GM12878 (cell line): ENCODE data around the gene ADM2. TPM values are rescaled to one million over a fixed set of nuclear protein-coding genes. Genes with fewer than 3 reads are reported as not detected.
"Not testable (repeated sequence)": the region's sequence is repeated elsewhere in the genome, so short reads cannot be mapped to it uniquely, and the experiment has no call there.

Experiments
- ATAC-seq: fragments of 200-7000 bp; cut with Tn5 transposase; 3 replicates; pipeline ENCODE4 v1.9.1; 2020; ENCODE audit warnings: mild to moderate bottlenecking, moderate library complexity
- BruUV-seq: library from RNA; stranded (reverse); fragments of 400-500 nt; replicated peaks from 2 replicates; lab custom pipeline; 2021; lab: Mats Ljungman, UMichigan
- CTCF ChIA-PET: fragments of 300-600 bp; sonication (Branson Sonifier 250); formaldehyde crosslinking; extraction: SDS; loops from one replicate; lab custom pipeline; 2021; ENCODE audit warnings: inconsistent platforms; lab: Yijun Ruan, JAX
- POLR2A ChIA-PET: fragments of 350-600 bp; formaldehyde crosslinking; extraction: SDS; loops from one replicate; lab custom pipeline; 2021; ENCODE audit warnings: inconsistent platforms; lab: Charles Lee
- RAD21 ChIA-PET: fragments of 300-600 bp; sonication (Branson Sonifier 250); formaldehyde crosslinking; loops from one replicate; lab custom pipeline; 2023; ENCODE audit warnings: antibody characterized with exemption; ENCODE audit not compliant: unreplicated experiment; lab: Charles Lee
- SMC1A ChIA-PET: fragments of 300-600 bp; sonication (Branson Sonifier 250); formaldehyde crosslinking; loops from one replicate; lab custom pipeline; 2023; ENCODE audit not compliant: unreplicated experiment, uncharacterized antibody; lab: Charles Lee
- DNase-seq: peaks from one replicate; pipeline ENCODE4 v3.0.0-alpha.2; 2011; ENCODE audit warnings: low read depth, low spot score
- FAIRE-seq: peaks from 3 replicates; lab custom pipeline; 2011; peaks lifted over from hg19 to GRCh38; lab: Jason Lieb, UNC
- H2AFZ ChIP-seq: 2 replicates; pipeline ENCODE4 v1.6.0; 2011; ENCODE audit warnings: low read depth, low read length, control low read depth; ENCODE audit not compliant: control insufficient read depth
- H3K27ac ChIP-seq: 2 replicates; pipeline ENCODE4 v1.5.1; 2011; ENCODE audit warnings: control low read depth; ENCODE audit not compliant: control insufficient read depth, insufficient read depth
- H3K27me3 ChIP-seq, 2 experiments: replicated peaks in 1 of 2; 2 replicates each; pipeline versions ENCODE4 v1.6.0 to v1.6.1; 2011; ENCODE audit warnings: low read length in 1 of 2; ENCODE audit not compliant: control insufficient read depth in 2 of 2, insufficient read depth in 2 of 2
- H3K36me3 ChIP-seq, 2 experiments: 2 replicates each; pipeline ENCODE4 v1.5.1; 2011; ENCODE audit warnings: low read length in 1 of 2; ENCODE audit not compliant: control insufficient read depth in 2 of 2, insufficient read depth in 2 of 2
- H3K4me1 ChIP-seq: 2 replicates; pipeline ENCODE4 v1.6.1; 2011; ENCODE audit warnings: mild to moderate bottlenecking, low read length, moderate library complexity, mixed read lengths; ENCODE audit not compliant: control insufficient read depth, insufficient read depth
- H3K4me2 ChIP-seq: 2 replicates; pipeline ENCODE4 v1.6.0; 2011; ENCODE audit warnings: control low read depth; ENCODE audit not compliant: control insufficient read depth, insufficient read depth
- H3K4me3 ChIP-seq: fragments of 200-600 bp; sonication (generic); 2 replicates; pipeline ENCODE4 v1.5.1; 2016
- H3K79me2 ChIP-seq: 2 replicates; pipeline ENCODE4 v1.6.0; 2011; ENCODE audit warnings: low read length; ENCODE audit not compliant: control insufficient read depth, insufficient read depth
- H3K9ac ChIP-seq: 2 replicates; pipeline ENCODE4 v1.8.0; 2011; ENCODE audit warnings: low read length, control low read depth, mixed read lengths; ENCODE audit not compliant: control insufficient read depth, insufficient read depth
- H3K9me3 ChIP-seq: replicated peaks from 3 replicates; pipeline ENCODE4 v1.5.1; 2011; ENCODE audit warnings: mild to moderate bottlenecking, low read length; ENCODE audit not compliant: control insufficient read depth, insufficient read depth
- H4K20me1 ChIP-seq: 2 replicates; pipeline ENCODE4 v1.6.0; 2011; ENCODE audit not compliant: control insufficient read depth, insufficient read depth
- CBX3 ChIP-seq: fragments of 200-600 bp; sonication (generic); IDR thresholded peaks from 2 replicates; pipeline ENCODE4 v1.6.1; 2016; ENCODE audit warnings: low read depth, borderline replicate concordance
- CEBPB ChIP-seq, 2 experiments: fragments of 150-350 bp in 1 of 2; IDR thresholded peaks; 2 replicates each; pipeline ENCODE4 v1.6.1; 2012 to 2014; ENCODE audit warnings: low read depth in 2 of 2, low read length in 2 of 2, borderline replicate concordance in 1 of 2, inconsistent platforms in 1 of 2
- KLF5 ChIP-seq: fragments of 450-650 bp; IDR thresholded peaks from 2 replicates; pipeline ENCODE4 v1.6.1; 2014; ENCODE audit warnings: mild to moderate bottlenecking; ENCODE audit not compliant: partially characterized antibody
- MEF2B ChIP-seq: fragments of 450-650 bp; IDR thresholded peaks from 2 replicates; pipeline ENCODE4 v1.6.1; 2018; ENCODE audit warnings: mild to moderate bottlenecking, moderate library complexity; ENCODE audit not compliant: partially characterized antibody, poor library complexity, severe bottlenecking
- POLR2AphosphoS2 ChIP-seq: IDR thresholded peaks from 2 replicates; pipeline ENCODE4 v1.6.1; 2011; ENCODE audit warnings: low read depth, mild to moderate bottlenecking, low read length, improper control_type of control experiment, moderate library complexity
- POLR2AphosphoS5 ChIP-seq: IDR thresholded peaks from 2 replicates; pipeline ENCODE4 v1.6.1; 2011; ENCODE audit warnings: mild to moderate bottlenecking, low read length, inconsistent platforms
- RAD21 ChIP-seq: IDR thresholded peaks from 2 replicates; pipeline ENCODE4 v1.6.1; 2011; ENCODE audit warnings: mild to moderate bottlenecking, low read depth, low read length, moderate library complexity; ENCODE audit not compliant: insufficient read depth
- SIX5 ChIP-seq: IDR thresholded peaks from 2 replicates; pipeline ENCODE4 v1.6.1; 2011; ENCODE audit warnings: mild to moderate bottlenecking, low read depth, low read length, moderate library complexity; ENCODE audit not compliant: severe bottlenecking
- SUZ12 ChIP-seq: fragments of 200-600 bp; sonication (generic); IDR thresholded peaks from one replicate; pipeline ENCODE4 v1.6.1; 2018; ENCODE audit warnings: antibody characterized with exemption, mild to moderate bottlenecking; ENCODE audit not compliant: unreplicated experiment
- TARDBP ChIP-seq: IDR thresholded peaks from 2 replicates; pipeline ENCODE4 v1.6.1; 2016; ENCODE audit warnings: borderline replicate concordance
- WGBS: methylation state at CpG from one replicate; pipeline ENCODE4 v1.1.6; 2016; ENCODE audit warnings: low lambda C conversion rate; ENCODE audit not compliant: insufficient replicate concordance, insufficient coverage; ENCODE audit errors: missing lambda C conversion rate; 5-methylcytosine and 5-hydroxymethylcytosine counted together
- in situ Hi-C: fragments of 300-500 bp; cut with MboI; formaldehyde crosslinking; loops from 9 replicates; pipeline ENCODE4 v1.14.3; 2018; ENCODE audit warnings: mixed read lengths
- intact Hi-C: fragments of 100-400 bp; cut with micrococcal nuclease; formaldehyde crosslinking; loops from one replicate; pipeline ENCODE4 v1.14.2; 2022; ENCODE audit not compliant: unreplicated experiment
- polyA plus RNA-seq, 11 experiments: library from polyadenylated mRNA; depleted of rRNA in 4 of 11; unstranded in 6 of 11; stranded (reverse) in 5 of 11; fragments of >200 nt; fragmentation: Nextera tagmentation in 4 of 11; fragmentation: Illumina TruSeq in 1 of 11; extraction: Ambion mirVana in 4 of 11; extraction: Trizol in 1 of 11; gene quantifications; 1 replicate in 1 of 11; 2 replicates in 10 of 11; pipeline versions ENCODE4 v1.2.1 to v1.2.3, GENCODE V29; 2011 to 2016; ENCODE audit warnings: inconsistent platforms in 2 of 11, missing spikeins in 2 of 11, low read depth in 1 of 11
- total RNA-seq, 4 experiments: library from RNA; depleted of rRNA in 3 of 4; stranded (reverse); fragments of >200 nt in 3 of 4; fragmentation: Illumina TruSeq in 1 of 4; extraction: Trizol in 1 of 4; gene quantifications; 2 replicates each; pipeline versions ENCODE4 v1.2.1 to v1.2.3, GENCODE V29; 2013 to 2021
- TF ChIP-seq, protein P1 (sequence below): IDR thresholded peaks from 2 replicates; pipeline ENCODE4 v1.6.1; 2011; ENCODE audit warnings: mild to moderate bottlenecking, low read depth, low read length, moderate library complexity; ENCODE audit not compliant: insufficient replicate concordance
- TF ChIP-seq, protein P2 (sequence below): fragments of 450-650 bp; conservative IDR thresholded peaks from 2 replicates; pipeline ENCODE4 v1.6.1; 2017; ENCODE audit warnings: mild to moderate bottlenecking, moderate library complexity

The ADM2 gene
- total and polyA plus RNA-seq, 10 of the 15 experiments (the other 5 are each of a cell fraction or from before 2014, with no cell fraction given) = 0.02 to 0.33 (median 0.12) TPM; not detected in 2

DNA sequence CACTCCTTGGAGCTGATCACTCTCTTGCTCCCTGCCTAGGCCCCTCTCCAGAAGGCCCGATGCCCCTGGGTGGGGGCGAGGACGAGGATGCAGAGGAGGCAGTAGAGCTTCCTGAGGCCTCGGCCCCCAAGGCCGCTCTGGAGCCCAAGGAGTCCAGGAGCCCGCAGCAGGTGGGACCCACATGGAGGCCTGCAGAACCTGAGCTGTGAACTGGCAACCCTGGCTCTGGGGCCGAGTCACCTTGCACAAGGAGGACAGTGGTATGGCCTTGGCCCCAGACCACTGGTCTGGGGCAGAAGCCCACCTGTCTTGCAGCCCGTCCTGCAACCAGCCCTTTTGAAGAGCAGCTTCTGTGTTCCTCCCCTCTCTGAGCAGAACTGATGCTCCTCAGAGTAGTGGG, 37.8 kb downstream of the ADM2 start (continued):
- TF ChIP-seq SIX5 = no peak

DNA sequence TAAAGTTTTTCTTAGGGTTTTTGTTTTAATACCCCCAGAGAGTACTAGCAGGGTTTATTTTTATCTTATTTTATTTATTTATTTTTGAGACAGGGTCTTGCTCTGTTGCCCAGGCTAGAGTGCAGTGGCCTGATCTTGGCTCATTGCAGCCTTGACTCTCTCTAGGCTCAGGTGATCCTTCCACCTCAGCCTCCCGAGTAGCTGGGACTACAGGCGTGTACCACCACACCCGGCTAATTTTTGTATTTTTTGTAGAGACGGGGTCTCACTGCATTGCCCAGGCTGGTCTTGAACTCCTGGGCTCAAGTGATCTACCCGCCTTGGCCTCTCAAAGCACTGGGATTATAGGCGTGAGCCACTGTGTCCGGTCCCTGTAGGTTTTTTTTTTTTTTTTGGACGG, 38.8 kb downstream of the ADM2 start:
- DNase-seq, H3K4me3 ChIP-seq, intact Hi-C loops, in situ Hi-C loops, H2AFZ ChIP-seq, POLR2A ChIA-PET, H3K9me3 ChIP-seq, H3K9ac ChIP-seq, H3K4me2 ChIP-seq, SMC1A ChIA-PET, H3K27me3 ChIP-seq, FAIRE-seq, RAD21 ChIA-PET, H4K20me1 ChIP-seq, CTCF ChIA-PET, ATAC-seq, H3K27ac ChIP-seq, H3K4me1 ChIP-seq, BruUV-seq: not testable (repeated sequence)
- peaks cover 16% of the 10 kb centered on the region for H3K79me2 ChIP-seq
- WGBS = 93% methylated on average over 8 of the region's 8 CpGs
- peaks cover 5 to 53% of the 10 kb centered on the region in 2 experiments; a peak in 3 of 4 replicates for H3K36me3 ChIP-seq

DNA sequence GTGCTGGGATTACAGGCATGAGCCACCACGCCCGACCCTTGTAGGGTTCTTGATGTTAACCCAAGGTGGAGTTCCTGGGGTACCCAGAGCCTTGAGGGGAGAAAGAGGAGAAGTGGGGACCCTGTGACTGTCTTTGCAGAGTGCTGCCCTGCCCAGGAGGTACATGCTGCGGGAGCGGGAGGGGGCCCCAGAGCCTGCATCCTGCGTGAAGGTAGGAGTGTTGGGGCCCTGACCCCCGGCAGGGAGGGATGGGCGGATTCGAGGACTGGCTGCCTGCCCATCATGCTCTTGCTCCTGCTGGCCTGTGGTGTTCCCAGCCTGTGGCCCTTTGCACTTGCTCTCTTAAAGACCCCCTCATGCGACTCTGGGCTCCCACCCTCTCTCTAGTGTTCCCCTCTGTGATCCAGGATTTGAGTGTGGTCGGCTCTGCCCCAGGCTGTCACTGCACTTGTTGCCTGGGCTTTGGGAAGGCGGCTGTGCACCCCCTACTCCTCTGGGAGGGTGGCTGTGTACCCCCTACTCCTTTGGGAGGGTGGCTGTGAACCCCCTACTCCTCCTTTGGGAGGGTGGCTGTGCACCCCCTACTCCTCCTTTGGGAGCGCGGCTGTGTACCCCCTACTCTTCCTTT, 39.6 kb downstream of the ADM2 start:
- intact Hi-C loops (no loop called here), in situ Hi-C loops (no loop called here)
- RAD21 ChIA-PET = no interaction called here
- H3K4me2 ChIP-seq = no peak overlapping the region
- no peak overlapping the region for H3K27ac ChIP-seq
- H3K27me3 ChIP-seq = no peaks in the 10 kb centered on the region
- no peak overlapping the region for H3K9ac ChIP-seq
- H3K36me3 ChIP-seq = peaks cover 5 to 53% of the 10 kb centered on the region in 2 experiments; a peak in 3 of 4 replicates
- H3K9me3 ChIP-seq = no peaks in the 10 kb centered on the region
- H3K4me3 ChIP-seq = no peak overlapping the region
- ATAC-seq (no peak), FAIRE-seq (no peak), DNase-seq (no peak)
- POLR2A ChIA-PET = no interaction called here
- SMC1A ChIA-PET = no interaction called here
- BruUV-seq = no TSS peak
- H3K4me1 ChIP-seq = peaks cover 4% of the 10 kb centered on the region; the same call in 1 of the 2 replicates
- H3K79me2 ChIP-seq = peaks cover 18% of the 10 kb centered on the region
- no peaks in the 10 kb centered on the region for H4K20me1 ChIP-seq
- CTCF ChIA-PET = no interaction called here
- no peak overlapping the region for H2AFZ ChIP-seq
- 92% methylated on average over 10 of the region's 13 CpGs for WGBS
- TF ChIP-seq MEF2B (no peak), KLF5 (no peak), POLR2AphosphoS2 (no peak), CEBPB (IDR thresholded peaks at IDR 0.05; ENCODE audit: borderline replicate concordance in 1 of 2, low read depth in 2 of 2, low read length in 2 of 2) (no peak), CBX3 (no peak), RAD21 (no peak), TARDBP (no peak), POLR2AphosphoS5 (no peak), SUZ12 (no peak)
- TF ChIP-seq, protein P1, sequence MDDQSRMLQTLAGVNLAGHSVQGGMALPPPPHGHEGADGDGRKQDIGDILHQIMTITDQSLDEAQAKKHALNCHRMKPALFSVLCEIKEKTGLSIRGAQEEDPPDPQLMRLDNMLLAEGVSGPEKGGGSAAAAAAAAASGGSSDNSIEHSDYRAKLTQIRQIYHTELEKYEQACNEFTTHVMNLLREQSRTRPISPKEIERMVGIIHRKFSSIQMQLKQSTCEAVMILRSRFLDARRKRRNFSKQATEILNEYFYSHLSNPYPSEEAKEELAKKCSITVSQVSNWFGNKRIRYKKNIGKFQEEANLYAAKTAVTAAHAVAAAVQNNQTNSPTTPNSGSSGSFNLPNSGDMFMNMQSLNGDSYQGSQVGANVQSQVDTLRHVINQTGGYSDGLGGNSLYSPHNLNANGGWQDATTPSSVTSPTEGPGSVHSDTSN = no peak
- TF ChIP-seq, protein P2, sequence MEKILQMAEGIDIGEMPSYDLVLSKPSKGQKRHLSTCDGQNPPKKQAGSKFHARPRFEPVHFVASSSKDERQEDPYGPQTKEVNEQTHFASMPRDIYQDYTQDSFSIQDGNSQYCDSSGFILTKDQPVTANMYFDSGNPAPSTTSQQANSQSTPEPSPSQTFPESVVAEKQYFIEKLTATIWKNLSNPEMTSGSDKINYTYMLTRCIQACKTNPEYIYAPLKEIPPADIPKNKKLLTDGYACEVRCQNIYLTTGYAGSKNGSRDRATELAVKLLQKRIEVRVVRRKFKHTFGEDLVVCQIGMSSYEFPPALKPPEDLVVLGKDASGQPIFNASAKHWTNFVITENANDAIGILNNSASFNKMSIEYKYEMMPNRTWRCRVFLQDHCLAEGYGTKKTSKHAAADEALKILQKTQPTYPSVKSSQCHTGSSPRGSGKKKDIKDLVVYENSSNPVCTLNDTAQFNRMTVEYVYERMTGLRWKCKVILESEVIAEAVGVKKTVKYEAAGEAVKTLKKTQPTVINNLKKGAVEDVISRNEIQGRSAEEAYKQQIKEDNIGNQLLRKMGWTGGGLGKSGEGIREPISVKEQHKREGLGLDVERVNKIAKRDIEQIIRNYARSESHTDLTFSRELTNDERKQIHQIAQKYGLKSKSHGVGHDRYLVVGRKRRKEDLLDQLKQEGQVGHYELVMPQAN = no peak
